NCI-H1694 treated with DMSO at 0.1 percent for 48 hours (cell line): ENCODE results near the gene ANKS4B.

ENCODE experiments used
- DNase-seq: peaks from one replicate; lab custom pipeline; 2025; lab: John Stamatoyannopoulos, UW

The ANKS4B gene

DNA sequence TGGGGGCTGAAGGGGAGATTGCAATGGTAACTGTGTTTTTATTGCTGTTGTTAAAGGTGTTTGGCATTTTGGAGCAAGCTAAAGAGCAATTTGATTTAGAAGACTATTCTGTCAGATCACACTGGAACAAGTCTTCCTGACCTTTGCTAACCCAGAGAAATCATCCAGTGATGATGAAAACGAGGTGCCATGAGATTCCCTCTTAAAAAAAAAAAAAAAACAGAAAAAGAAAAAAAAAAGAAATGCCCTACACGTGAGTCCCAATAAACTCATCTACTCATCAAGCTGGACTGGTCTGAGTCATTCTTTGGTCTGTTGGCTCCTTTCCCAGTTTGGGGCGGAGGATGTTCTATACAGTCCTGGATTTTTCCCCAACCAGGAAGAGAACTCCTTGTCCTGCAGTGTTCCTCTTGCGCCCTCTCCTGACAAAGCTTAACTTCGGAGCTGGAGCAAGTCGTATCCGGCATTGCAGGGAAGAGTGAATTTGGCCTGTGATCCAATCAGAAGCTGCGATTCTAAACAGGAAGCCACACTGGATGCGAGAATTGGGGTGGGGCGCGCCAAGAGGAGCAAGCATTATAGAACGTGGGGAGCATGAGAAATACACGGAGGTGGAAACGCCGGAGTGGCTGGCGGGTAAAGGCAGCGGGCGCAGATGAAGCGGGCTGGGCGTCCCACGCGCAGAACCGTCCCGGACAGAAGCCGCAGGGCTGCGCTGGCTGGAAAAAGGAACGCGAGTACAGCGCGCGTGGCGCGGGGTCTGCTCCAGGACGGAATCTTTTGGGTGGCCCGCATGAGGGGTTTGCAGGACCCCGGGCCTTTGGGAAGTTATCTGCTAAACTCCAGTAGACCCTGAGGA is 67.0 kb downstream of the ANKS4B start:
- peak; percentile 92 for DNase-seq

DNA sequence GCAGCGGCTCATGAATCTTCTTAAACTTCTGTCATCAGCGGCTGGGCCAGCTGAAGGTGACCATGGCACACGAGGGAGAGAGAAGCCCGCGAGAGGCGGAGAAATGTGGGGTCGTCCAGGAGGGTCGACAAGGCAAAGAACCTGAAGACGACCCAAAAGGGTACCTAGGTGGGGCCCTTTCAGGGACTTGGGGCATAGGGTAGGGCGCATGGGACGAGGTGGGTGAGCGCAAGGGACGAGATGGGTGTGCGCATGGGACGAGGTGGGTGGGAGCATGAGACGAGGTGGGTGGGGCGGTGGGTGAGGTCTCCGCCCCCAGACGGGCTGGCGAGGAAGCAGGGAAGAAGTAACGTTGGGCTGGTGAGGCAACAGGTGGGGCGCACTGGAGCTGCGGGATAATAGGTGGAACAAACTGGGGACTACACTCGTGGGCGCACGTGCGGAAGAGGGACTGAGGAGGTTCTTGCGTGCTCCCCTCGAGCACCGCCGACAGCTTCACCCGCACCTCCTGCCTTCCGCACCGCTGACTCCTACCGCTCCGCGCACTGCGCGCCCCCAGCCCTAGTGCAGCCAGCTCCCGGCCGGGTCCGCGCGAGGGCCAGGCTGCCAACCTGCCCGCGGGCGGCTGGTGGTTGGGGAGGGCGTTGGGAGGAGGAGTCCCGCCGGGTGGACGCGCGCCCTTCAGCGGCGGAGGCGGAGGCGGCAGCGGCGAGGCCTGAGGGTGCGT is 67.8 kb downstream of the ANKS4B start:
- DNase-seq = peak; percentile 29

DNA sequence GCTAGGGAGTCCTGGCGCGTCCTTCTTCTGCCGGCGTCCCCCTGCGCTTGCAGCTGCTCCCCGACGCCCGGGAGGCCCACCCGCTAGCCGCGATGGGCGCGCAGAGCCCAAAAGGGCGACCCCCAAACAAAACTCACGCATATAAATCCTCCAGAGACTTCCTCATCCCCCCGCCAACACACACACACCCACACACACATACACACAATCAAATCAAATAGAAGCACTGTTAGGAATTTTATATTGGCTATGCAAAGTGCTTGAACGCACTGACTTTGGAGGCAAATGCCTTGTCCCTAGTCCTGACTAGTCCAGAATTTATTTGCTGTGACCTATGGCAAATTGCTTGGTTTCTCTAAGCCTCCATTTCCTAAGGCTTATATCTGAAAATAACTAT is 68.4 kb downstream of the ANKS4B start:
- DNase-seq = no peak

DNA sequence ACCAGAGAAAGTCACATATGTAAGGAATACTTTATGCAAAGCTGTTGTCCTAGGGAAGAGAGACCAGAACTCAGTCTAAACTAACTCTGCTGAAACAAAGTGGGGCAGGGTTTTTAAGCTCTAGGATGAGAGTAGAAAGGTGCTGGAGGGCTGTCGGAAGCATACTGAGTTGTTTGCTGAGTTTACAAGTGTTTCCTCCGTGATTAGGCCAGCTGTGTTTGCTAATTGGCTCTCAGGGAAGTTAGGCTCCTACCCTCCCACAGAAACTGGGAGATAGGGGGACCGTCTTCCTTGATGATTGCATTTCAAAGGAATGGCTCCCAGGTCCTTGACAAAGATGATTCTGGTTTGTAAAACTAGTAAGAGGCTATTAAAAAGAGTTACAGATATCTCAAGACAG is 69.0 kb downstream of the ANKS4B start:
- DNase-seq = no peak

DNA sequence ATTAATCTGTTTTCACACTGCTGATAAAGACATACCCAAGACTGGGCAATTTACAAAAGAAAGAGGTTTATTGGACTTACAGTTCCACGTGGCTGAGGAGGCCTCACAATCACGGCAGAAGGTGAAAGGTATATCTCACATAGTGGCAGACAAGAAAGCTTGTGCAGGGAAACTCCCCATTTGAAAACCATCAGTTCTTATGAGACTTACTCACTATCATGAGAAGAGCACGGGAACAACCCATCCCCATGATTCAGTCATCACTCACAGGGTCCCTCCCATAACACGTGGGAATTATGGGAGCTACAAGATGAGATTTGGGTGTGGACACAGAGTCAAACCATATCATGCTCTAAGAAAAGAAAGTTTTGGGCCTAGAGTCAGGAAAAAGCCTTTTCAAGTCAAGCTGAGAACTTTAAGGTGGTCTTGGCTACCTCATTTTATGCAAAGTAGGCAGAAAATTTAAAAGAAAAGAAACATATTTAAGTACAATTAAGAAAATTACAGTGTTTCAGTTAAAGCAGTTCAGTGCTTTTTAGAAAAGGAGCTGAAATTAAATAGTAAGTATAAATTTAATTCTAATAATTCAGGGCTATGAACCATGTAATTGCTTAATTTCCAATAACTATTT is 69.5 kb downstream of the ANKS4B start:
- DNase-seq = no peak
